GM12878 (cell line): ENCODE data around the gene SHC4. TPM values are rescaled to one million over a fixed set of nuclear protein-coding genes. Genes with fewer than 3 reads are reported as not detected.

Source experiments
- ATAC-seq: fragments of 200-7000 bp; cut with Tn5 transposase; 3 replicates; pipeline ENCODE4 v1.9.1; 2020; ENCODE audit warnings: mild to moderate bottlenecking, moderate library complexity
- BruUV-seq: library from RNA; stranded (reverse); fragments of 400-500 nt; replicated peaks from 2 replicates; lab custom pipeline; 2021; lab: Mats Ljungman, UMichigan
- CTCF ChIA-PET: fragments of 300-600 bp; sonication (Branson Sonifier 250); formaldehyde crosslinking; extraction: SDS; loops from one replicate; lab custom pipeline; 2021; ENCODE audit warnings: inconsistent platforms; lab: Yijun Ruan, JAX
- POLR2A ChIA-PET: fragments of 350-600 bp; formaldehyde crosslinking; extraction: SDS; loops from one replicate; lab custom pipeline; 2021; ENCODE audit warnings: inconsistent platforms; lab: Charles Lee
- RAD21 ChIA-PET: fragments of 300-600 bp; sonication (Branson Sonifier 250); formaldehyde crosslinking; loops from one replicate; lab custom pipeline; 2023; ENCODE audit warnings: antibody characterized with exemption; ENCODE audit not compliant: unreplicated experiment; lab: Charles Lee
- SMC1A ChIA-PET: fragments of 300-600 bp; sonication (Branson Sonifier 250); formaldehyde crosslinking; loops from one replicate; lab custom pipeline; 2023; ENCODE audit not compliant: unreplicated experiment, uncharacterized antibody; lab: Charles Lee
- DNase-seq: peaks from one replicate; pipeline ENCODE4 v3.0.0-alpha.2; 2011; ENCODE audit warnings: low read depth, low spot score
- FAIRE-seq: peaks from 3 replicates; lab custom pipeline; 2011; peaks lifted over from hg19 to GRCh38; lab: Jason Lieb, UNC
- H2AFZ ChIP-seq: 2 replicates; pipeline ENCODE4 v1.6.0; 2011; ENCODE audit warnings: low read depth, low read length, control low read depth; ENCODE audit not compliant: control insufficient read depth
- H3K27ac ChIP-seq: 2 replicates; pipeline ENCODE4 v1.5.1; 2011; ENCODE audit warnings: control low read depth; ENCODE audit not compliant: control insufficient read depth, insufficient read depth
- H3K27me3 ChIP-seq, 2 experiments: replicated peaks in 1 of 2; 2 replicates each; pipeline versions ENCODE4 v1.6.0 to v1.6.1; 2011; ENCODE audit warnings: low read length in 1 of 2; ENCODE audit not compliant: control insufficient read depth in 2 of 2, insufficient read depth in 2 of 2
- H3K36me3 ChIP-seq, 2 experiments: 2 replicates each; pipeline ENCODE4 v1.5.1; 2011; ENCODE audit warnings: low read length in 1 of 2; ENCODE audit not compliant: control insufficient read depth in 2 of 2, insufficient read depth in 2 of 2
- H3K4me1 ChIP-seq: 2 replicates; pipeline ENCODE4 v1.6.1; 2011; ENCODE audit warnings: mild to moderate bottlenecking, low read length, moderate library complexity, mixed read lengths; ENCODE audit not compliant: control insufficient read depth, insufficient read depth
- H3K4me2 ChIP-seq: 2 replicates; pipeline ENCODE4 v1.6.0; 2011; ENCODE audit warnings: control low read depth; ENCODE audit not compliant: control insufficient read depth, insufficient read depth
- H3K4me3 ChIP-seq: fragments of 200-600 bp; sonication (generic); 2 replicates; pipeline ENCODE4 v1.5.1; 2016
- H3K79me2 ChIP-seq: 2 replicates; pipeline ENCODE4 v1.6.0; 2011; ENCODE audit warnings: low read length; ENCODE audit not compliant: control insufficient read depth, insufficient read depth
- H3K9ac ChIP-seq: 2 replicates; pipeline ENCODE4 v1.8.0; 2011; ENCODE audit warnings: low read length, control low read depth, mixed read lengths; ENCODE audit not compliant: control insufficient read depth, insufficient read depth
- H3K9me3 ChIP-seq: replicated peaks from 3 replicates; pipeline ENCODE4 v1.5.1; 2011; ENCODE audit warnings: mild to moderate bottlenecking, low read length; ENCODE audit not compliant: control insufficient read depth, insufficient read depth
- H4K20me1 ChIP-seq: 2 replicates; pipeline ENCODE4 v1.6.0; 2011; ENCODE audit not compliant: control insufficient read depth, insufficient read depth
- CEBPB ChIP-seq, 2 experiments: fragments of 150-350 bp in 1 of 2; IDR thresholded peaks; 2 replicates each; pipeline ENCODE4 v1.6.1; 2012 to 2014; ENCODE audit warnings: low read depth in 2 of 2, low read length in 2 of 2, borderline replicate concordance in 1 of 2, inconsistent platforms in 1 of 2
- GABPA ChIP-seq: IDR thresholded peaks from 2 replicates; pipeline ENCODE4 v1.6.1; 2014; ENCODE audit warnings: antibody characterized with exemption, low read depth, mild to moderate bottlenecking, inconsistent platforms
- IRF4 ChIP-seq: IDR thresholded peaks from 2 replicates; pipeline ENCODE4 v1.6.1; 2011; ENCODE audit warnings: low read depth, low read length
- KLF5 ChIP-seq: fragments of 450-650 bp; IDR thresholded peaks from 2 replicates; pipeline ENCODE4 v1.6.1; 2014; ENCODE audit warnings: mild to moderate bottlenecking; ENCODE audit not compliant: partially characterized antibody
- NFYB ChIP-seq: IDR thresholded peaks from 2 replicates; pipeline ENCODE4 v1.6.1; 2011; ENCODE audit warnings: low read depth, mild to moderate bottlenecking, low read length, improper control_type of control experiment, moderate library complexity; ENCODE audit not compliant: insufficient read depth
- SREBF1 ChIP-seq: IDR thresholded peaks from 2 replicates; pipeline ENCODE4 v1.6.1; 2012; ENCODE audit warnings: mild to moderate bottlenecking, low read length
- SRF ChIP-seq, 2 experiments: IDR thresholded peaks; 2 replicates each; pipeline ENCODE4 v1.6.1; 2011; ENCODE audit warnings: low read depth in 2 of 2, low read length in 2 of 2, mild to moderate bottlenecking in 1 of 2, moderate library complexity in 1 of 2
- TCF7 ChIP-seq: IDR thresholded peaks from 2 replicates; pipeline ENCODE4 v1.6.1; 2014; ENCODE audit warnings: antibody characterized with exemption, borderline replicate concordance
- YBX1 ChIP-seq: fragments of 450-650 bp; IDR thresholded peaks from 2 replicates; pipeline ENCODE4 v1.6.1; 2016; ENCODE audit warnings: antibody characterized with exemption
- ZBED1 ChIP-seq: IDR thresholded peaks from 2 replicates; pipeline ENCODE4 v1.6.1; 2016; ENCODE audit warnings: borderline replicate concordance
- ZNF207 ChIP-seq: fragments of 450-650 bp; IDR thresholded peaks from 2 replicates; pipeline ENCODE4 v1.6.1; 2014; ENCODE audit warnings: antibody characterized with exemption, mild to moderate bottlenecking, borderline replicate concordance
- ZNF217 ChIP-seq: fragments of 450-650 bp; IDR thresholded peaks from 2 replicates; pipeline ENCODE4 v1.6.1; 2017; ENCODE audit warnings: antibody characterized with exemption, mild to moderate bottlenecking
- WGBS: methylation state at CpG from one replicate; pipeline ENCODE4 v1.1.6; 2016; ENCODE audit warnings: low lambda C conversion rate; ENCODE audit not compliant: insufficient replicate concordance, insufficient coverage; ENCODE audit errors: missing lambda C conversion rate; 5-methylcytosine and 5-hydroxymethylcytosine counted together
- in situ Hi-C: fragments of 300-500 bp; cut with MboI; formaldehyde crosslinking; loops from 9 replicates; pipeline ENCODE4 v1.14.3; 2018; ENCODE audit warnings: mixed read lengths
- intact Hi-C: fragments of 100-400 bp; cut with micrococcal nuclease; formaldehyde crosslinking; loops from one replicate; pipeline ENCODE4 v1.14.2; 2022; ENCODE audit not compliant: unreplicated experiment
- polyA plus RNA-seq, 11 experiments: library from polyadenylated mRNA; depleted of rRNA in 4 of 11; unstranded in 6 of 11; stranded (reverse) in 5 of 11; fragments of >200 nt; fragmentation: Nextera tagmentation in 4 of 11; fragmentation: Illumina TruSeq in 1 of 11; extraction: Ambion mirVana in 4 of 11; extraction: Trizol in 1 of 11; gene quantifications; 1 replicate in 1 of 11; 2 replicates in 10 of 11; pipeline versions ENCODE4 v1.2.1 to v1.2.3, GENCODE V29; 2011 to 2016; ENCODE audit warnings: inconsistent platforms in 2 of 11, missing spikeins in 2 of 11, low read depth in 1 of 11
- total RNA-seq, 4 experiments: library from RNA; depleted of rRNA in 3 of 4; stranded (reverse); fragments of >200 nt in 3 of 4; fragmentation: Illumina TruSeq in 1 of 4; extraction: Trizol in 1 of 4; gene quantifications; 2 replicates each; pipeline versions ENCODE4 v1.2.1 to v1.2.3, GENCODE V29; 2013 to 2021
- TF ChIP-seq, protein P1 (sequence below): IDR thresholded peaks from 2 replicates; pipeline ENCODE4 v1.6.1; 2012; ENCODE audit warnings: low read depth, low read length, improper control_type of control experiment
- TF ChIP-seq, protein P2 (sequence below): fragments of 450-650 bp; IDR thresholded peaks from 2 replicates; pipeline ENCODE4 v1.6.1; 2018; ENCODE audit warnings: mild to moderate bottlenecking, low read depth, moderate library complexity; ENCODE audit not compliant: partially characterized antibody
- TF ChIP-seq, protein P3 (sequence below): fragments of 450-650 bp; IDR thresholded peaks from 2 replicates; pipeline ENCODE4 v1.6.1; 2017; ENCODE audit warnings: mild to moderate bottlenecking, low read depth, inconsistent platforms; ENCODE audit not compliant: poor library complexity, severe bottlenecking

SHC4 gene
- total and polyA plus RNA-seq, 10 of the 15 experiments (the other 5 are each of a cell fraction or from before 2014, with no cell fraction given) = 0.04 to 0.87 (median 0.14) TPM

DNA sequence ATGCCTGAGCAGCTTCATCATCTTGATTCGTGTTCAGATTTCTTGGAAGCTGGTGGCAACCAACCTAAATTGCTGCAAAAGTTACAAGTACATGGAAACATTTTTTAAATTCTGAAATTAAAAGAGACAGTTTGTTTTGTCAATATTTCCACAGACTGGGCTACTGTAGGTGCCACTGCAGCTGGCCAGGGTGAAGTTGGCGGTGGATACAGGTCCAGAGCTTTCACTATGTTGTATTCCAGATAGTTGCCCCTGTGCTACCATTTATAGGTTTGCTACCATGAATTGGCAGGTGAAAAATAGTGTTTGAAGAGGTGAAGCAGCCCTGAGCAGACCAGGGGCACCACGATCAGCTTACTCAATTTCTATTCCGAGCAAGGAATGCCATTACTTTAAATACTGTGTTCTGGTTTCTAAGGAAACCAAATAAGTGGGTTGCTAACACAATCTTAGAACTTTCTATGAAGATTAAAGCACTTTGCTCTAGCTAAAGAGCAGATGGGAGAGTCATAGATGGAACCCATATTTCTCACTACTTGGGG lies 21.2 kb upstream of the SHC4 start:
- Histone ChIP-seq H3K27ac (no peak overlapping the region), H3K9ac (no peak overlapping the region), H3K36me3 (no peaks in the 10 kb centered on the region; a peak in 1 of 4 replicates), H3K9me3 (no peaks in the 10 kb centered on the region), H3K4me2 (no peak overlapping the region), H3K27me3 (no peaks in the 10 kb centered on the region), H3K4me1 (no peaks in the 10 kb centered on the region), H4K20me1 (no peaks in the 10 kb centered on the region), H3K4me3 (no peak overlapping the region), H2AFZ (no peak overlapping the region), H3K79me2 (no peaks in the 10 kb centered on the region)
- WGBS = 73% methylated on average over 4 of the region's 4 CpGs
- no peak for DNase-seq
- BruUV-seq = no TSS peak
- no peak for ATAC-seq
- RAD21 ChIA-PET = no interaction called here
- in situ Hi-C loops = no loop called here
- SMC1A ChIA-PET = no interaction called here
- no peak for FAIRE-seq
- POLR2A ChIA-PET = no interaction called here
- intact Hi-C loops = no loop called here
- TF ChIP-seq ZNF207 (no peak), NFYB (no peak), GABPA (no peak), ZBED1 (no peak), KLF5 (no peak), SRF (IDR thresholded peaks at IDR 0.05; ENCODE audit: low read depth in 2 of 2, low read length in 2 of 2) (no peak), IRF4 (no peak), CEBPB (IDR thresholded peaks at IDR 0.05; ENCODE audit: borderline replicate concordance in 1 of 2, low read depth in 2 of 2, low read length in 2 of 2) (no peak), ZNF217 (no peak), YBX1 (no peak), SREBF1 (no peak), TCF7 (no peak)
- TF ChIP-seq, protein P1, sequence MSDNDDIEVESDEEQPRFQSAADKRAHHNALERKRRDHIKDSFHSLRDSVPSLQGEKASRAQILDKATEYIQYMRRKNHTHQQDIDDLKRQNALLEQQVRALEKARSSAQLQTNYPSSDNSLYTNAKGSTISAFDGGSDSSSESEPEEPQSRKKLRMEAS = no peak
- TF ChIP-seq, protein P2, sequence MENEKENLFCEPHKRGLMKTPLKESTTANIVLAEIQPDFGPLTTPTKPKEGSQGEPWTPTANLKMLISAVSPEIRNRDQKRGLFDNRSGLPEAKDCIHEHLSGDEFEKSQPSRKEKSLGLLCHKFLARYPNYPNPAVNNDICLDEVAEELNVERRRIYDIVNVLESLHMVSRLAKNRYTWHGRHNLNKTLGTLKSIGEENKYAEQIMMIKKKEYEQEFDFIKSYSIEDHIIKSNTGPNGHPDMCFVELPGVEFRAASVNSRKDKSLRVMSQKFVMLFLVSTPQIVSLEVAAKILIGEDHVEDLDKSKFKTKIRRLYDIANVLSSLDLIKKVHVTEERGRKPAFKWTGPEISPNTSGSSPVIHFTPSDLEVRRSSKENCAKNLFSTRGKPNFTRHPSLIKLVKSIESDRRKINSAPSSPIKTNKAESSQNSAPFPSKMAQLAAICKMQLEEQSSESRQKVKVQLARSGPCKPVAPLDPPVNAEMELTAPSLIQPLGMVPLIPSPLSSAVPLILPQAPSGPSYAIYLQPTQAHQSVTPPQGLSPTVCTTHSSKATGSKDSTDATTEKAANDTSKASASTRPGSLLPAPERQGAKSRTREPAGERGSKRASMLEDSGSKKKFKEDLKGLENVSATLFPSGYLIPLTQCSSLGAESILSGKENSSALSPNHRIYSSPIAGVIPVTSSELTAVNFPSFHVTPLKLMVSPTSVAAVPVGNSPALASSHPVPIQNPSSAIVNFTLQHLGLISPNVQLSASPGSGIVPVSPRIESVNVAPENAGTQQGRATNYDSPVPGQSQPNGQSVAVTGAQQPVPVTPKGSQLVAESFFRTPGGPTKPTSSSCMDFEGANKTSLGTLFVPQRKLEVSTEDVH = no peak
- TF ChIP-seq, protein P3, sequence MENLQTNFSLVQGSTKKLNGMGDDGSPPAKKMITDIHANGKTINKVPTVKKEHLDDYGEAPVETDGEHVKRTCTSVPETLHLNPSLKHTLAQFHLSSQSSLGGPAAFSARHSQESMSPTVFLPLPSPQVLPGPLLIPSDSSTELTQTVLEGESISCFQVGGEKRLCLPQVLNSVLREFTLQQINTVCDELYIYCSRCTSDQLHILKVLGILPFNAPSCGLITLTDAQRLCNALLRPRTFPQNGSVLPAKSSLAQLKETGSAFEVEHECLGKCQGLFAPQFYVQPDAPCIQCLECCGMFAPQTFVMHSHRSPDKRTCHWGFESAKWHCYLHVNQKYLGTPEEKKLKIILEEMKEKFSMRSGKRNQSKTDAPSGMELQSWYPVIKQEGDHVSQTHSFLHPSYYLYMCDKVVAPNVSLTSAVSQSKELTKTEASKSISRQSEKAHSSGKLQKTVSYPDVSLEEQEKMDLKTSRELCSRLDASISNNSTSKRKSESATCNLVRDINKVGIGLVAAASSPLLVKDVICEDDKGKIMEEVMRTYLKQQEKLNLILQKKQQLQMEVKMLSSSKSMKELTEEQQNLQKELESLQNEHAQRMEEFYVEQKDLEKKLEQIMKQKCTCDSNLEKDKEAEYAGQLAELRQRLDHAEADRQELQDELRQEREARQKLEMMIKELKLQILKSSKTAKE = no peak
- TF ChIP-seq, all 136 proteins: peak for 0
- CTCF ChIA-PET = interaction anchor here (1.0 to 3.0 kb wide), 2 partner anchors 10 to 161 kb away, joined by 3 to 17 read pairs; no protein-coding TSS in a partner anchor
